NCI-H69 (cell line): ENCODE measurements around the gene PHKG2.

Experiments used
- DNase-seq: peaks from one replicate; lab custom pipeline; 2025; lab: John Stamatoyannopoulos, UW

PHKG2 gene

GRCh38 chr16:30775392-30776188 lies 27.4 kb downstream of the PHKG2 start:
- peak; percentile 91 for DNase-seq

- DNase-seq, result no peak
Observed at GRCh38 chr16:30777591-30778297, 29.5 kb downstream of the PHKG2 start.

- no peak for DNase-seq
Observed at GRCh38 chr16:30778549-30779244, 30.5 kb downstream of the PHKG2 start.

GRCh38 chr16:30779596-30779995 lies 31.4 kb downstream of the PHKG2 start:
- no peak for DNase-seq

- DNase-seq, result no peak
Observed at GRCh38 chr16:30780021-30780420, 31.8 kb downstream of the PHKG2 start.

- DNase-seq, result no peak
Observed at GRCh38 chr16:30780549-30780948, 32.3 kb downstream of the PHKG2 start.

GRCh38 chr16:30782486-30783279 lies 34.5 kb downstream of the PHKG2 start:
- DNase-seq, result no peak

GRCh38 chr16:30783280-30784109 lies 35.3 kb downstream of the PHKG2 start:
- no peak for DNase-seq

- DNase-seq, result no peak
Observed at GRCh38 chr16:30784215-30784614, 36.0 kb downstream of the PHKG2 start.

- no peak for DNase-seq
Observed at GRCh38 chr16:30785126-30786106, 37.2 kb downstream of the PHKG2 start.

- peak; percentile 75 for DNase-seq
Observed at GRCh38 chr16:30786115-30786935, 38.1 kb downstream of the PHKG2 start.

- peak; percentile 90 for DNase-seq
Observed at GRCh38 chr16:30786936-30787612, 38.8 kb downstream of the PHKG2 start, which contains the start of gene ZNF629. Gene ZNF629 (minus strand): TSS chr16:30787205. CDS start chr16:30784482, 2,723 bp downstream.

GRCh38 chr16:30787613-30788378 lies 39.6 kb downstream of the PHKG2 start:
- DNase-seq, result no peak

GRCh38 chr16:30793508-30794069 lies 45.4 kb downstream of the PHKG2 start:
- peak; percentile 43 for DNase-seq

- DNase-seq, result no peak
Observed at GRCh38 chr16:30794634-30795033, 46.4 kb downstream of the PHKG2 start.

GRCh38 chr16:30797670-30798309 lies 49.6 kb downstream of the PHKG2 start:
- DNase-seq, result peak; percentile 55
